Eye (tissue), 1 donor: ENCODE measurements around the gene DEPDC5.

ENCODE experiments used
- DNase-seq: peaks from one replicate; pipeline ENCODE4 v3.0.0-alpha.2; 2015

DEPDC5 gene

GRCh38 chr22:31952472-31952871, 198.7 kb downstream of the DEPDC5 start:
- DNase-seq = no peak

- no peak for DNase-seq
Observed at GRCh38 chr22:31953261-31953660, 199.4 kb downstream of the DEPDC5 start.

GRCh38 chr22:31954535-31955523, 201.0 kb downstream of the DEPDC5 start:
- no peak for DNase-seq

- no peak for DNase-seq
Observed at GRCh38 chr22:31956360-31956759, 202.5 kb downstream of the DEPDC5 start.
